CD4-positive, alpha-beta T cell treated with Interleukin-6 for 4 hours (primary cell): ENCODE data around the gene ATP2B3.
"Not testable (repeated sequence)": the region's sequence is repeated elsewhere in the genome, so short reads cannot be mapped to it uniquely, and the experiment has no call there.

Source experiments
- DNase-seq: peaks from one replicate; pipeline ENCODE4 v3.0.0-alpha.2; 2020; ENCODE audit warnings: mixed read lengths

The ATP2B3 gene

GRCh38 chrX:153596981-153597750, 79.7 kb downstream of the ATP2B3 start:
- no peak for DNase-seq

DNA sequence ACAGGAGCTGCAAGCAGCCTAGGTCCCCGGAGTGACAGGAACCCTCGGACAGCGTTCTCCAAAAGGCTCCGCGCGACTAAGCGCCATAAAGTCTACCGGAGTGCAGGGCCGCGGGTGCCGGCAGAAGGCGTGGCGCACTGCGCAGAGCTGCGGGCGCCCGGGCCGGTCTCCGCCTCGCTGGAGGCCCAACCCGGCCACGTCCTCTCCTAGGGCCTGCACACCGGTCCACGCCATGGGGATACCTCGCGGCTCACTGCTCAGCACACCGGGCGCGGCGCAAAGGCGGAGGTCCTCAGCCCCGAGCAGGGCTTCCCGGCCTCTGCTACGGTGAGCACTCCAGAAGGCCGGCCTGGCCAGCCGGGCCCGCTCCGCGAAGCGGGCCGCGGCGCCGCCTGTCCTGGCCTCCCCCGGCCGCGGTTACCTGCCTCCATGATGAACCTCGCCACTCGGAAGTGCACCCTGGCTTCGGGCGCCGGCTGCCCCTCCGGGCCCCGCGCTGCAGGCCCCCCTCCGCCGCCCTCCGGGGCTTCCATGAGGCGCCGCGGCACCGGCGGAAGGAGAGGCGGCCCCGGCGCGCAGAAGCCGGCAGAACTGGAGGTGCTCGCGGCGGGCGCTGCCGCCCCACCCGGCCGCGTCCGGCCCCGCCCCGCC, 81.2 kb downstream of the ATP2B3 start, which contains the start of gene CCNQ:
Gene CCNQ (minus strand): TSS at position 599 of the 651 bp plus-strand sequence. CDS start 66 bp downstream, at position 533.
- DNase-seq = peak; percentile 34

DNA sequence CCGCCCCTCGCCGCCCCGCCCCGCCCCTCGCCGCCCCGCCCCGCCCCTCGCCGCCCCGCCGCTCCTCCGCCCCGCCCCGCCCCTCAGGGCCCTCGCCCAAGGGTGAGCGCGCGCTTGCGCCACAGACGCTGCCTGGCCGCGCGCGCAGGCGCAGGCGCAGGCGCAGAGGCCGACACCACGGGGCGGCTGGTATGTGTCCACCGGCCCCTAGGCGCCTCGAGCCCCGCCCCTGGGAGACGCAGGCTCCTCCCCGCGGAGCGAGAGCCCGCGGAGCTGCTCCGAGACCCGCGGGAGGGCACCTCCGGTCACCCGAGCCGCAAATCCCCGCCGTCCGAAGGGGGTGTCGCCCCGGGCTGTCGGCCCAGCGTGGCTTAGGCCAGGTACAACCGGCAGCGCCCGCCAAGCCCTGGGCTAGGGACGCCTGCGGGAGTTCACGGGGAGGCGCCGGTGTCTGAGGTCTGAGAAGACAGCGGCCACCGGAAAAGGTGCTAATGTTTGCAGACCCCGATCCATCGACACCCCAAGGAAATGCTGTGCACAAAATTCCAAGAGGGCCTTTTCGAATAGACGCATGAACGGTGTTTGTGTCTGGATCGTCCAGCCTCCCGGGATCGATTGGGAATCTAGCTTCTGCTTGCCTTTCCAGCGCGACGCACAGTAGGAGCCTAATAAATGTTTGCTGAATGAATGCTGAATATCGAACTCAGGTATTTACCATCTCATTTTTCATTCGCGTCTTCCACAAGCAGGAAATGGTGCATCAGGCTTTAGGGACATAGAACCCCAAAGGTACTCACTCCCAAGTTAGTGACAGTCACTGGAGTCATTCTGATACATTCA, 82.0 kb downstream of the ATP2B3 start:
- DNase-seq = peak; percentile 91

DNA sequence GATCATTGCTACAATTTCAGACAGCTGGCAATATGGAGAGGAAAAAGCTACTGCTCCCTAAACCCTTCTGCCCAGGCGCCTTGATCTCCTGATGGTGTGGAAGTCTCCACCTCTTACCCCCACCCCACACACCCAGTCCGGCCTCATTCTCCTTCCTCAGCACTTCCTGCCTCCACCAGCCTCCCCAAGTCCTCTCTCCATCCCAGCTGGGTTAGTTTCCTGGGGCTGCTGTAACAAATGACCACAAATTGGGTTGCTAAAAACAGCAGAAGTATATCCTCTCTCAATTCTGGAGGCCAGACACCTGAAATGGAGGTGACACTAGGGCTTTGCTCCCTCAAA, 82.6 kb downstream of the ATP2B3 start:
- DNase-seq = peak; percentile 21

DNA sequence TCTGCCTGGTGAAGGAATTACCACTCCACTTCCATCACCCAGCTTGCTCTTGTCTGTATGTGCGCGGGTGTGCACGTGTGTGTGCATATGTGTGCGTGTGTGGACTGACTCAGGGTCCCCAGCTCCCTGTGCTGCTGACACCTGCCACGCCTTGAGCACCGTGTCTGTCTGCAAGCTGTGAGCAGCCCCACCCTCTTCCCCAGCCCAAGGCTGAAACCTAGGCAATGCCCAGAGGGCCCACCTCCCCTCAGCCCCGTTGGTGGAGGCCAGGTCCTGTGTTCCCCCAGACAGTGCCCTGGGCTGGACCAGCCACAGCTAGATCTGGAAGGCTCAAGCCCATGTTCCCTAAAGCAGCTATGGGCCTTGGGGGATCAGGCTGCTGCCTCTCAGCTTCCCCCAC, 83.5 kb downstream of the ATP2B3 start:
- DNase-seq = no peak

DNA sequence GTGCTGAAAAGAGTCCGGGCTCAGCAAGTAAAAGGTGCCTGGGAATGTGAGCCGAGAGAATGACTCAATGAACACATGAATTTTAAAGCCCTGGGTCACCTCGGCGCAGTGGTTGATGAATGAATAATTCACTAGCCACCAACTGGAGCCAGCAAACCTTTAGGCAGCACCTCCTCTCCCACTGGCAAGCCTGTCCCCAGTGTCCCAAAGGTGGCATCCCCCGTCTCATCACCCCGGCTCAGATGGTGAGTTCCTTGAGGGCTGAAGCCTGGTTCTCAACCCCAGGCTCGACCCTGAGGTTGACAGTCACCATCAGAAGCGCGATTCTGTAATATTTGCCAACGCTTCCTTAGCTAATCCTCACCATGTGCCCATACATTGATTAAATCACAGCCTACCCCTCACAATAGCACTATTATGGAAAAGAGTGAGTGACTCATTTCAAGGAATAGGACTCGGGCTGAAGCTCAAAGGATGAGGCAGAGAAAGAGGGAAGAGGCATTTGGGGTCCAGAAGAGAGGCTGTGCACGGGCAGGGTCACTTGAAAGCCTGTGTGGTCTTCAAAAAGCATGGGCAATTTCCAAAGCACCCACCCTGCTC, 84.2 kb downstream of the ATP2B3 start:
- no peak for DNase-seq

DNA sequence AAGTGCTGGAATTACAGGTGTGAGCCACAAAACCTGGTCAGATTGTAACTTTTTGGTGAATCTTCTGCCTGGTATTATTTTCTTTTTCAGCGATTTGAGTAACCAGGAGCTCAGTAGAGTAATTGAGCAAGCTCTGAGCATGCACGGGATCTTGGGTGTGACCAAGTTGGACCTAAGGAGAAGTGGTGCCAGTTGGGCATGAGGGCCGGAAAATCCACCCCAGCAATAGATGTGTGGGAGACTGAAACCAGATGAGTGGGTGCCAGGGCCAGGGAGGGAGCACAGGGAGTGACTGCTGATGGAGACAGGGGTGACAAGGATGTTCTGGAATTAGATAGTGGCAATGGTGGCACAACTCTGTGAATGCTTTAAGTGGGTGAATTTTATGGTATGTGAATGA, 85.2 kb downstream of the ATP2B3 start:
- no peak for DNase-seq

GRCh38 chrX:153603131-153603656, 85.8 kb downstream of the ATP2B3 start:
- DNase-seq = no peak

- DNase-seq = not testable (repeated sequence)
Measured at GRCh38 chrX:153604666-153605380, 87.4 kb downstream of the ATP2B3 start.

DNA sequence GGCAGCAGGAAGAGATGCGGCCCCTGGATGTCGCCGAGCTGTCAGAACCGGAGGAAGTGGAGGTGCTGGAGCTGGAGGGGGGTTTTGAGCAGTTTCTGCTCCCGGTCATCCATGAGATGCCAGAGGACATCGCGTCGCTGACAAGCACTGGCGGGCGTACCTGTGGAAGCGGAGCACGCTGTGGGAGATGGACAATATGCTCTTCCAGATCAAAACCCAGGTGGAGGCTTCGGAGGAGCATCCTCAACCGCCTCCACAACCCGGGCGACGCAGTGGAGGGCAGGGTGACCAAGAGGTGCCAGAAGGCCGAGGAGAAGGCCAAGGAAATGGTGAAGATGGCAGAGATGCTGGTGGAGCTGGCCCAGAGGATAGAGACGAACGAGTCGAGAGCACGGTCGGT, 89.1 kb downstream of the ATP2B3 start:
- DNase-seq = no peak

DNA sequence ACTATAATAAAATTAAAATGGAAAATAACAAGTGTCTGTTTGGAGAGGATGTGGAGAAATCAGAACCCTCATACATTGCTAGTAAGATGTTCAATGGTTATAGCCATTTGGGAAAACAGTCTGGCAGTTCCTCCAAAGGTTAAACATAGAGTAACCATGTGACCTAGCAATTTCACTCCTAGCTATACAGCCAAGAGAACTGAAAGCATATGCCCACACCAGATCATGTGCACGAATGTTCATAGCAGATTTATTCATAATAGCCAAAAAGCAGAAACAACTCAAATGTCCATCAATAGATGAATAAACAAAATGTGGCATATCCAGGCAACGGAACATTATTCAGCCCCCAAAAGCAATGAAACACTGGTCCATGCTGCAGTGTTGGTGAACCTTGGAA, 90.9 kb downstream of the ATP2B3 start:
- DNase-seq = no peak

DNA sequence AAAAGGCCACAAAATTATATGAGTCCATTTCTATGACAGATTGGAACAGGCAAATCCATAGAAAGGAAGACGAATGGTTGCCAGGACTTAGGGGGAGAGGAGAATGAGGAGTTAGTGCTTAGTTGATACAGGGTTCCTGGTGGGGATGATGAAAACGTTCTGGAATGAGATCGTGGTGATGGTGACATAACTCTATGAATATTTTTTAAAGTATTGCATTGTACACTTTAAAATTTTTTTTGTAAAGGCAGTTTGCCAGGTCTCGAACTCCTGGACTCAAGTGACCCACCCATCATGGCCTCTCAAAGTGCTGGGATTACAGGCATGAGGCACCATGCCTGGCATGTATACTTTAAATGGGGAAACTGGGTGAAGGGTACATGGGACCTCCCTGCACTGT, 91.4 kb downstream of the ATP2B3 start:
- no peak for DNase-seq

GRCh38 chrX:153609917-153610835, 92.7 kb downstream of the ATP2B3 start:
- DNase-seq = peak; percentile 87

DNA sequence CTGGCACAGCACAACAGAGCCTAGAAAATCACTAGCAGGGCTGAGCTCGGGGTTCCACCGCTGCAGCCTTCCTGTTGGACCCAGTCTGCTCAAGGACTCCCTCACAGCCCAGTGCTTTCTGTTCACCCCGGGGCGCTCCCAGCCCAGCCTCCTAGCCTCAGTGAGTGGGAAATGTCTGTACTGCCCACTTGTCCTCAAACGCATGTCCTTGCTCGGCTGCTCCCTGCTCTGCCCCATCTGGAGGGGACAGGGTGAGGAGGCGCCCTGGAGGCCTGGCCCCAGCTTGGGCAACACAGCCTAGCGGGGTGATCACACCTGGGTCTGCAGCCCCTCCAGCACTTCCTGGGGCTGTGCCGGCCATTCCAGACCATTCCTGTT, 93.4 kb downstream of the ATP2B3 start:
- no peak for DNase-seq

DNA sequence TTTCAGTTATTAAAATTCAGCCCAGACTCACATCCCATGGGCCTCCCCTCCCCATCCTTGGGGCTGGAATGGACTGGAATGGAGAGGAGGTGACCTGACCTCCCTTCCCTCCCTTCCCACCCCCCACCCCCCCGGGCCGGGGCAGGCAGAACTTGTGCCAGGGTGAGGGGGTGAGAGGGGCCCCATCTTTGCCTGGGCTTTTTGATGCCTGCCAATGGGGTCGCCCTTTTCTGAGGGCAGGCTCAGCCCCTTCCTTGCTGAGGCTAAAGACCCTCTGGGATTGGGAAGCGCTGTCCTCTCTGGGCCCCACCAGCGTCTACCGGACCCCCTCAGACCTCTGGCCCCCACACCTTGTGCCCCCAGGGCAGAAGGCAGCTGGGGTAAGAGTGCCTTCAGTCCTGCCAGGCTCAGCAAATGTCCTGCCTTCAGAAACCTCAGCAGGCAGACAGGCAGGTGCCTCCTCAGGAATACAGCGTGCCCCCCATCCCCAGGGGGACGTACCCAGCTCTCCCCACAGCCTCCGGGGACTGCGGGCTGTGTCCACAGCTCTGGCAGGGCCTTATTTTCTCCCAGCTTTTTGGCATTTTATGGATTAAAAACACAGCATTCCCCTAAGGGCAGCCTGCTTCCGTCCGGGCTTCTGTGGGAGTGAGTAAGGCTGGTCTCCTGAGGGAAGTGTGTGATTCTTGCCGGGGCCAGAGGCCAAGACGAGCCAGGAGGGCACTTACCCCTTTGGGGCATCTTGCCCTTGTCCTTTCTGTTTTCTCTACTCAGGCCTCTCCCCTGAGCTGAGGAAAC, 94.1 kb downstream of the ATP2B3 start:
- no peak for DNase-seq

GRCh38 chrX:153612413-153612812, 95.0 kb downstream of the ATP2B3 start:
- DNase-seq = no peak

DNA sequence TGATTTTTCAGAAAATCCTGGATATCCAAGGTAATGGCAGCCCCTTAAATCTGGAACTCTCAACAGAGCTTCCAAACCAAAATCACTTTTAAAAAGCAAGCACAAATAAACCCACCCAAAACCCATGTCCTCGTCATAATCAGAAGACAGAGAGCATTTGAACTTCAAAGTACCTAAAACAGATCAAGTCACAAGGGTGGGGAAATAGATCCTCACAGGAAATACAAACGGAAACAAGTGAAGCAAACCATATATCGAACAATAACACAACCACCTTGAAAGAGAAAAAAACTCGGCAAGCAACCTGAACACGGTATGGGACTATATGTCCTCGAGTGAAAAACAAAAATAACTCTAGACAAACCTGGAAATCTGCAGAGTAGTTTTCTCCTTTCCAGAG, 97.4 kb downstream of the ATP2B3 start:
- no peak for DNase-seq

- DNase-seq = no peak
Measured at GRCh38 chrX:153620576-153620975, 103.1 kb downstream of the ATP2B3 start.

DNA sequence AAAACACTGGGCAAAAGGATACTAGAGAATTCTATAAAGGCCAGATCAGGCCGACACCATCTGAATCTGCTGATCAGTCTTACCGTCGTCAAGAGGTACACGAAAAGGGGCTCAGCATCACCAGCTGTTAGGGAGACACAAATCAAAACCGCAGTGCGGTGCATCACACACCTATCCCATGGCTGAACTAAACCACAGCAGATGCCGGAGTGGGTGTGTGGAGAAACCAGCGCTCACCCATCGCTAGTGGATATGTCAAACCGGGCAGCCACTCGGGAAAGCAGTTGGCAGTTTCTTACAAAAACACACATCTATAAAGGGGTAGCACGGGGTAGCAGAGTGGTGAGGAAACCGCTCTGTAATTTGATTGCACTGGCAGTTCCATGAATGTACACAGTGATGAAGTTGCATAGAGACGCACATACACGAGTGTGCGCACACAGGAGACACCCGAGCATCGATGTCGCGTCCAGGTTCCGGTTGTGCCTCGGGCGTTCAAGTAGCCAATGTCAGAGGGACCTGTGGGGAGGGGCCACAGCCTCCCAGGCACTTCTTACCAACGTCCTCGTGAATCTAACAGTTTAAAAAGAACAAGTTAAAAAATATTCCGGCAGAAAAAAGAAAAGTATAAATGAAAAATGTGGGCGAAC, 104.6 kb downstream of the ATP2B3 start:
- DNase-seq = no peak
